ENCODE data around the gene FARP2.
"Not testable (repeated sequence)": the region's sequence is repeated elsewhere in the genome, so short reads cannot be mapped to it uniquely, and the experiment has no call there.

The FARP2 gene

DNA sequence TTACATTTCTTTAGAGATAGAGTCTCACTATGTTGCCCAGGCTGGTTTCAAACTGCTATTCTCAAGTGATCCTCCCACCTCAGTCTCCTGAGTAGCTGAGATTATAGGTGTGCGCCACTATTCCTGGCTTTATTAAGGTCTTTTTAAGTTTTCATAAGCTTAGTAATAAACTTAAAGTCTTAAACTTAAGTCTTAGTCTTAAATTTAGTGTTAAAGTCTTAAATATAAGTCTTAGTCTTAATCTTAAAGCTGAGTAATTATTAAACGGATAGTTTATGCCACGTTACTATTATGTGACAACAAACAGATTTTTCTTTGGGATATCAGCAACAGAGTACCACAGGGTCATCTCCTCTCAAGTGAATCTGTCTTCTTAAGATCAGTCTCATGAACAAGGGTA is 12.6 kb downstream of the FARP2 start:
- DNase-seq: no peak

DNA sequence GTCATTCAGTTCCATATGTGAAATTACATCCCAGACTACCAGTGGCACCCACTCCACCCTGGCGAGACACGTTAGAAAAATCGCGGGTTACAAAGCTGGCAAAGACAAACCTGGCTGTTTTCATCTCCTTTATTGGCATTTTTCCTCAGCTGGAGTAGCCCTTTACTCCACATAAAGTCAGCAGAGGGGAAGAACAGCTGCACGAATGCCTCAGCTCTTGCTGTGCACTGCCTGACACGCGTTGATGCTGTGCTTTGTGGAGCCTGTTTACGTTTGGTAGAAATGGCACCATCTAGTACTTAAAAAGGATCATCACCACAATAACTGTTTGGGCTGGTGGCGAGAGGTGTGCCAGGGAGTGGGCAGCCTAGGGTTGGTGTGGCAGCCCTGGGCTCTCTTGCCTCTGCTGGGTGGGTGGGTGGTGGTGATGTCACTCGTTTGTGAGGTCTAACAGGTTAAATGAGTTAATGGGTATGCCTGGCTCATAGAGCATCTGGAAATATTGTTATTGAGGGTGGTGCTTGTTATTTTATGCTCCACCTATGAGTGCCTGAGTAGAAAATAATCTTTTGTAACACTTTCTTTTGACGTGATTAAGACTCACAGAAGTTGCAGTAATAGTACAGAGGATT is 16.4 kb downstream of the FARP2 start:
- no peak for DNase-seq

DNA sequence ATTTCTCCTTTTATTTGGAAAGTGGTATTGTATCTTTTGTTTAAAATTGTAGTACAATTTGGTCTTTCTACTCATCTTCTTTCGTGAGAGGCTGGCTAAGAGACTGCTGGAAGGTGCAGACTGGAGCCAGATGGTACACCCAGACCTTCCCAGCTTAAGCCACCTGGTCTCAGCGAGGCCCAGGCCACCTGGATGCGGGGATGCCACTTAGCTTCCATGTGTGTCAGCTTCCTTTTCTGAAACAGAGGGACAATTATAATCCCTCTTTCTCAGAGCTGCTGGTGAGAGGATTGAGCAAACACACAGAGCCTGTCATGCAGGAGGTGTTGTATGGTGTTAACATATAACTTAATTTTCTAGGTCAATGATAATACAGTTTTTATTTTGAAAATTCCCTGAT is 17.4 kb downstream of the FARP2 start:
- DNase-seq: no peak

DNA sequence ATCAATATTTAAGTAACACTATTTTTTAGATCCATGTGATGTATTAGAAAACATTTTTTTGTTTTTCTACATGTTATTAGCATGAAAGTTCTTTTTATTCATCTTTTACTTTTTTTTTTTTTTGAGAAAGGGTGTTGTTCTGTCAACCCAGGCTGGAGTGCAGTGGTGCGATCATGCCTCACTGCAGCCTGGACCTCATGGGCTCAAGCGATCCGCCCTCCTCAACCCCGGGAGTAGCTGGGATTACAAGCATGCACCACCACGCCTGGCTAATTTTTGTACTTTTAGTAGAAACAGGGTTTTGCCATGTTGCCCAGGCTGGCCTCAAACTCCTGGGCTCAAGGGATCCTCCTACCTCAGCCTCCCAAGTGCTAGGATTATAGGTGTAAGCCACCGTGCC is 17.8 kb downstream of the FARP2 start:
- not testable (repeated sequence) for DNase-seq

DNA sequence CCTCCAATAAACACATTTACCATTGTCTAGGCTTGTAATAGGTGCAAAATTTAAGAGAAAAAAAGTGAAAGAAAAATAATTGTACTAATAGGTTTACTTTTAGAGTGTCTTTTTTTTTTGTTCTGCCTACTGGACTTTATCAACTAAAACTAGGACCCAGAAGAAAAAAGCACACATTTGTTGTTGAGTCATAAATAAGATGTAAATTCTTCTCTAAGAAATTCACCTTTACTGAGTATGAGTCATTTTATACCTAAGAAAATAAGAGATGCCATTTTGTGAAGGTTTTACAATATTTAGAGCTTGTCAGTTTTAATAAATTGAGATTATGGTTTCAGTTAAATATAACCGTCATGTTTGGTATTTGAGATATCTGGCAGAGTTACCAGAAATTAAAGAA is 19.2 kb downstream of the FARP2 start:
- DNase-seq: no peak

DNA sequence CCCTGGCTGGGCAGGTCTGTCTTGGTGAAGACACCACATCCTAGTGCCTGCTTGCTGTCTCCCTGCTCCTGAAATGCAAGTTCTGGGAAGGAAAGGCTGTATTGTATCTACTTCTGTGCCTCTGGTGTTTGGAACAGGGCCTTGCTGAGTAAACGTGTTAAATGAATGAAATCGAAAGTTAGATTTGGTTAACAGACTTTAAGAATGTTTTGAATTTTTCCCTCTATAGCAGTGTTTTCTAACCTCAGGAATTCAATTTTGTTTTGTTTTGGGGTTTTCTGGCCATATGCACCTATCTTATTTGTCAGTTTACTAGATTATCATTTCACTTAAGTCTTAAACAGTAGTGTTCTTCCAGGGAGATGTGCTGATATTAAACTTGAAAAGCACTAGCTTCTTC is 20.7 kb downstream of the FARP2 start:
- DNase-seq: no peak

DNA sequence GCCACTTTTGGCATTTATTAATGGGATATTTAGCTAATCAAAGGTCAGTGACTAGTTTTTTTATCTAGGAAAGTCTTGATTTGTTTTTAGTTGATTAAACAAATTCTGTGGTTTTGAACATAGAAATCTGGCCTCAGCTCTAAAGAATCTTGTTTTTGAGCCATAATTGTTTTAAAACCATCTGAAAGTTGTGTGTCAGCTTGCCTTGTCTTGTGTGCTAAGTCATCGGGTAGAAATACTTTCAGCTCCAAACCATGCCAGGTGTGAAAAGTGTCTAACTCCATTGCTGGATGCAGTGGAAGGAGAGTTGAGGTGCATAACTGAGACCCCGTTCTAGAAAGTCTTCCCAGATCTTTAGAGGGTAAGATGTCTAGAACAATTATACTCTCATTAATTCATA is 22.7 kb downstream of the FARP2 start:
- DNase-seq: no peak

DNA sequence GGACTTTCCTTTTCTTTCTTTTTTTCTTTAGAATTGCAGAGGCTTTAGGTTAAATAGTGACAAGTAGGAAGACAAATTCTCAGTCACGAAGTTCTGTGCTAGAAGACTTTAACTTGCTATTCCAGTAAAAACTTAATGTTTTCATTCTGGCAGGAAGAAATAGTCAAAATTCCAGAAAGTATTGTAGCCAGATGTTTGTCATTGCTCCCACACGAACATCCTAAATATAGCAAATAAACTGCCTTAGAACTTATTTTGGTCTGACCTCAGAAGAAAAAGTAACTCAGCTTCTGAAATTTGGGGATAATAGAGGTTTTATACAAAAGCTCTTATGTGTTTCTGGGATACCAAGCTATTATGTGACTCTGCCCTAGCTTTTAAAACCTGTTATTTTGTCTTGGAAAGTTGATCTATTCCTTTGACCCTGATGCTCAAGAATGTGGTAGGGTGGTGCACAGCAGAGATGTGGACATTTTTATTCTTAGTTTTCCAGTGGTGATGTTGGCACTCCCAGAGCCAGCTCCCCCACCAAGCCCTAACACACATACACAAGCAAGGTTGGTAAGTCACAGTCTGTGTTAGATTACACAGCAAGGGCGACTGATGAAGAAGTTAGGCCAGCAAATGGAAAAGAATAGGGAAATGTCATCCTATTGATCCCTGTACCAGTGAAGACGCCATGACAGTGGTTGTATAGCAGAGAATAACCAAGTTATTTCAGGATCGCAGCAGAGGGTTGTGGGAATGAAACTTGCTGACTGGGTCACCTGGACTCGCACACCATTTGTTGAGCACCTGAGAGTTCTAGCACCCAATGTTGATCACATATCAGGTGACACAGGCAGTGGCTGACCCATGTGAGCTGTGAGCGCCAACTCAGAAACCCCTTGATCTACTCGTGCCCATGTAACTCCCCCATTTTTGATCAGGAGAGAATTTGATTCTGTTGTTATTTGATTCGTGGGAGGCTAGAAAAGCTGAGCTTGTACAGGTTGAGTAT is 23.7 kb downstream of the FARP2 start:
- DNase-seq: no peak

DNA sequence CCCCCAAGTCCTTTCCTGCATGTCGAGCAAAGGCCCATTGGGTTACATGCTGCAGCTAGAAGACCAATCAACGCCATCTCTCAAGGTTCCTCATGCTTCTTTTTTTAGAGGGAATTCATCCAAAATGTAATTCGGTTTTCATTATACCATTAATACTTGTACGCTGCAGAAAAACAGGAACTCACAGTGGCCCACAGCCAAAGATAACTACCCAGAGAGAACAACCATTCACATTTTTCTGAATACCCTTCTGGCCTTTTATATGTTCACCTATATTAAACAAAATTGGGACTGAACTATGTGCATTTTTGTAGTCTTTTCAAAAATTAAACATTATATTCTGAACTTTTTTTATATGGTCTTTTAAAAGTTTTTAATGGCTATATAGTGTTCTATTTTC is 25.8 kb downstream of the FARP2 start:
- no peak for DNase-seq

DNA sequence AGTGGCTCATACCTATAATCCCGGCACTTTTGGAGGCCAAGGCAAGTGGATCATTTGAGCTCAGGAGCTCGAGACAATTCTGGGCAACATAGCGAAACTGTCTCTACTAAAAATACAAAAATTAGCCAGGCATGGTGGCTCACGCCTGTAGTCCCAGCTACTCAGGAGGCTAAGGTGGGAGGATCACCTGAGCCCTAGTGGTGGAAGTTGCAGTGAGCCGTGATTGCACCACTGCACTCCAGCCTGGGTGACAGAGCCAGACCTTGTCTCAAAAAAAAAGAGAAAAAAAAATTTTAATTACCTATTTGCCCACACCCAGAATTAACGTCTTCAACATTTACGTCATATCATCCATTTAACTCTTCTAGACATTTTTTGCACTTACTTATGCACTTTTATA is 29.4 kb downstream of the FARP2 start:
- DNase-seq: not testable (repeated sequence)

DNA sequence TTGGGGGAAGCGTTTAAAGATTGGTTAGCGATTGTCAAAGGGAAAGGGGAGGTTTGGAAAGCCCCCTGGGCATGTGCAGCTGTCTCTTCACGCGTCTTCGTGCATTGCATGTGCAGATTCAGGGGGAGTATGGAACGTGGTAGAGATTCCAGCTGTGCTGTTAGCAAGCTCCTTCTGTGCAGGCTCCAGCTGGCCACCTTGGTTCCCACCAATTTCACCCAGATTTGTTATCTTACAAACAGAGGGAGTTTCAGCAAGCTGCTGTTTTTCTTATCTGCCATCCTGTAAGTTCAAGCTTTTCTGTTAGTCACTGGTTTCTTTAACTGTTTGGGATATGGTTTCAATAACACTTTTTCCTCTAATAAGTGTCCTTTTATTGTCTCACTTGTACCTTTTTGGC is 30.4 kb downstream of the FARP2 start:
- no peak for DNase-seq

DNA sequence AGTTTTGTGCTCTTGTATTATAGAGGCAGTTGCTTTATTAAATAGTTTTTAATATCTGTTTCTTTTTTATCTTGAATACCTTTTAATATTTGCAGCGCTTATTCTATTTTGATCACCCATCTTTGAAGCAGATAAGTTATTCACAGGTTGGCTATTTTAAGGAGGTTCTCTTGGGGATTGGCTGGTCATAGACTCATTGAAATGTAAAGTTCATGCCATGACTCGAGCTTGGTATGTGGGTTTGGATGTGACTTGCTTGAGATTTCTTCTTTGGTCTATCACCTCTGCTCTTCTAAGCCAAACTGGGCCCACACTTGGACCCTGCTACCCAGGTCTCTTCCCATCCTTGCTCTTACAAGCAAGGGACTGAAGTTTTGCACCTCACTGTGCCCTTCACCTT is 33.6 kb downstream of the FARP2 start:
- DNase-seq: no peak

DNA sequence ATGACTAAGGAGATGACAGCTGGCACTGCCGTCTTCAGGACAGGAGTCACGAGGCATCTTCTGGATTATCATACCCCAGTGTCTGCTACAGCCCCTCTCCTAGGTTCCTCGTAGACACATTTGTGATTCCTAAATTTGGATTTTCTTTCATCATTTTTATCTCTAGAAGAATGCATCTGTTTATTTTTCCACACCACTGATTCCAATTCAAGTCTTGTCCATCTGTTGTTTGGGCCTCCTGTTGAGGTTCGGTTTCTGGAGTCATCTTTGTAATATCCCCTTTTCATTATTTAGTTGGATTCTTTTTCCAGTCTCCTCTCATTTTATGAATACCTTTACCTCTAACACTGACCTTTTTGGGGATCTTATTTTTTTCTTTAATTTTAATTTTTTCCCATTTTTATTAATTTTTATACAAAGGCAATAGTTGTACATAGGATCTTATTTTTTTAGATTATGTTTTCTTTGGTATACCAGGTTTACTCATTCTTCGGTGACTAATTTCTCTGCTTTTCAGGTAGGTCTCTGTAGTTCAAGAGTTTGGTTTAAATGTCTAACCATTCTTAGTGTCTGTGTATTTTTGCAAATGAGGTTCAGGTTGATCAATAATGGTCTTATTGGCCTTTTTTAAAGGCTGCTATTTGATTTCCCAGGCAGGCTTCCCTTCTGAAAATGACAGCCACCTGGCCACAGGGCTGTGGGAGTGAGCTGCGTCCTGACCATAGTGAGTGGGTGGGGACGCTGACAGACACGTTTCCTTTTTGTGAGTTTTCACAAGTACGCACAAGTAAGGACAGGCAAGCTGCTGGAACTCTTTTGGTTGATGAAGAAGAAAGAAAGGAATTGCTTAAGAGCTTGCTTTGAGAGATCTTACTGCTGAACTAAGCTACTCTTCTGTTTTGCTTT is 34.5 kb downstream of the FARP2 start:
- DNase-seq: no peak

DNA sequence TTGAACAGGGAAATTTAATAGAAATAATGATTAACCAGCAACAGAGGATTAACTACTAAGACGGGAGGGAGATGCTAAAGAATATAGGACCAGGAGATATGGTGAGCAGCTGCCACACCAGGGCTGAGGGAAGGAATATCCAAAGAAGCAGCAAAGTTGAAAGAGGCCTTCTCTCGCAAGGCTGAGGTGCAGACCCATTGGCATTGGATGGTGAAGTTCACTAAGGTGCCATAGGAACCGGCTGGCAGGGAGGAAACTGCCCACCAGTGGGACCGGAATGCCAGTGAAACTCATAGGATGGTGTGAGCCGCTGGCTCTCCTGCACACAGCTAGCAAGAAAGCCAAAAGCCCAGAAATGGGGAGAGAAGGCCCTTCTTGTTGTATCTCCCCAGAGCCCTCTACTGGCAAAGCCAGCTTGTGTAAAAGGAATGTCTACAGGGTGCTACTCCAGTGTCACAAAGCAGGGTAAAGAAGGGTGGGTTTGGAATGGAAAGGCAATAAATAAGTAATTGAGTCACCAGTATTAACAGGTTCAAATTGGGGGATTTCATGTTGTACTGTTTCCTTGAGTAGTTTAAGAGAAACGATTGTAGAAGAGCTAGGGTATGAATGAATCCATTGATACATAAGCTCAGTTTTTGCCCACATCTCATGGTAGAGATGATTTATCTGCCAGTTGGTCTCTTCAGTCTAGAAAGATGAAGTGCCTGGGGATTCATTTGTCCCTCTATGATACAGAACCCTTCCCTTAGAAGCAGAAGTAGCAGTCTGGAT is 36.0 kb downstream of the FARP2 start:
- no peak for DNase-seq

DNA sequence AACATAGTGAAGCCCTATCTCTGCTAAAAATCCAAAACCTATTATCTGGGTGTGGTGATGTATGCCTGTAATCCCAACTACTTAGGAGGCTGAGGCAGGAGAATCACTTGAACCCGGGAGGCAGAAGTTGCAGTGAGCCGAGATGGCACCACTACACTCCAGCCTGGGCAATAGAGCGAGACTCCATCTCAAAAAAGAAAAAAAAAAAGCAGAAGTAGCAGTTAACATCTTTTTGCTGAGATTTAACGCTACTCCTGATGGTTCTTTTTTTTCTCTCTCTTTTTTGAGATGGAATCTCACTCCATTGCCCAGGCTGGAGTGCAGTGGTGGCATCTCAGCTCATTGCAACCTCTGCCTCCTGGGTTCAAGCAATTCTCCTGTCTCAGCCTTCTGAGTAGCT is 36.7 kb downstream of the FARP2 start:
- DNase-seq: not testable (repeated sequence)

DNA sequence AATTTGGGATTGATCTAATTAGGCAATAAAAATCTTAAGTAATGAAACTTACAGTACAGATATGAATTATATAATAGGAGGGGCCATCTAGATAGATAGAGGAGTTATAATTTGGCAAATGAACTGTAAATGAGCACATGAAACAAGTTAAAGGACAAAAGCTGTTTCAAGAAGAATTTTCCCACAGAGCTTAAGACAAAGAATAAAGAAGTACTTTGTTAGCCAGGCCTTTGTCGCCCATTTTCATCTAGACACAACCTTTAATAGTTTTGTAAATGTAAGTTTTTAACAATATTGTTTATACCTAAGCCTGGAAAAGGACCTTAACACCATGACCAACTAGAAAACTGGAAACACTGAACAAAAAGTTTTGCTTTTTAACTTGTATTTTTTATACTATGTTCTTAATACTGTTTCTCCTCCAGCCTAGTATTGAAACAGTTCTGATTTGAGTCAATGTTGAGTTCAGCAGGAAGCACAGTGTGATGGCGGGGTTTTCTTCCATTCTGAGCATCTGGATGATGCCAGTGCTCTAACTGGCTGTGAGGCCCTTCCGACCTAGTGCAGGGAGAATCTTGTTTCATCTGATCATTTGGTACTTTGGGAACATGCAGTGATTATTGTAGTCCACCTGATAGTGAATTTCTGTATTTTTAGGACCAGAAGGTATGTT is 37.6 kb downstream of the FARP2 start:
- DNase-seq: no peak

DNA sequence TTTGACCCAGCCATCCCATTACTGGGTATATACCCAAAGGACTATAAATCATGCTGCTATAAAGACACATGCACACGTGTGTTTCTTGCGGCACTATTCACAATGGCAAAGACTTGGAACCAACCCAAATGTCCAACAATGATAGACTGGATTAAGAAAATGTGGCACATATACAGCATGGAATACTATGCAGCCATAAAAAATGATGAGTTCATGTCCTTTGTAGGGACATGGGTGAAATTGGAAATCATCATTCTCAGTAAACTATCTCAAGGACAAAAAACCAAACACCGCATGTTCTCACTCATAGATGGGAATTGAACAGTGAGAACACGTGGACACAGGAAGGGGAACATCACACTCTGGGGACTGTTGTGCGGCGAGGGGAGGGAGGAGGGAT is 40.7 kb downstream of the FARP2 start:
- not testable (repeated sequence) for DNase-seq

DNA sequence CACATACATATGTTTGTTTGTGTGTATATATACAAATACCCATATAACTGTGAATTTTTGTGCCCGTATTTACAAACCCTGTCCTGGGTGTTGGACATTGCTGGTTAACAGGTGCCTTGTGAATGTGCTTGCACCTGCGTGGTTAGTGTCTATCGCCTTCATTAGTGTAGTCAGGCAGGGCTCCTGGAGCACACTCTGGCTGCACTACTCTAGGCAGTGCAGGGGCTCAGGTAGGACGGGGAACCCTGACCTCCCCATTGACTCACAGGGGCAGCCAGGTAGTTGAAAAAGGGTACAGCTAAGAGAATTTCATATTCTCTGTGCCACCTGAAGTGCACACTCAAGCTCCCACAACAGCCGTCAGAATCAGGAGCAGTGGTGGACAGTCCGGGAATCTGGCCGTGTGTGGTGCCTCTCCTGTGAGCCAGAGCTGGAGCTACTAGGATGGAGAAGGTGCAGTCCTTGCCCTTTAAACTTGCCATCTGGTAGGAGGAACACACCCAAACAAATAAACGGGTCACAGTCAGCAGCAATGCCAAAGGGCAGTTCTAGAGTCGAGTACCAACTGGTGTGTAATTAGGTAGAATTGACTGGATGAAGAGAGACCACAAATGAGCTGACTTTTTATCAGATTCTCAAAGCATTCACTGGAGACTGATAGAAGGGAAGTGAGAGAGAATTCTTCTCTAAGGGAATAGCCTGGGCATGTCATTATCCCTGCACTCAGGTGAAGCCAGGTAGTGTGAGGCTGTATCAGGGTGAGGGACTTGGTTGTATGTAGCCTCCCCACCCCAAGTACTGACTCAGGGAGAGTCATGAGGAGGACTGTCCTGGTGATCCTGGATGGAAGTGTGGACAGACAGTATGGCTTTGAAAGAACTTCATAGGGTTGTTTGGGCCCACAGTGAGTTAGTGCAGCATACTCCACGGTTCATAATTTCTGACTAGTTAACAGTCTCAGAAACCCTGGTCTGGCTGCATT is 44.1 kb downstream of the FARP2 start:
- no peak for DNase-seq

DNA sequence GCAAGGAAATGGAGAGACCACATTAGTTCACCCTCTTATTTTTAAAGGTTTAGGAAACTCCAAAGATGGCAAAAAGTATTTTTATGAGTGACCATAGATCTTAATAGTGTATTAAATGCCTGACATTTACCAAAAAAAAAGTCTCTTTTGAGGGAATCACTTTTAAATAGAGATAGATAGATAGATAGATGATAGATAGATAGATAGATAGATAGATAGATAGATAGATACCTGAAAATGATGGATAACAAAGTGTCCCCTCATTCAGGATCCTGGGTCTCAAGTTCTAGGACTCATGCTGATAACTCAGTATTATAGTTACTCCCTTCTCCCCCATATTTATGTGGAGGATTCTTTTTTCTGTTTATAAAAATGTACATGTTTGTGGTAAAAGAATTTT is 52.8 kb downstream of the FARP2 start:
- no peak for DNase-seq

DNA sequence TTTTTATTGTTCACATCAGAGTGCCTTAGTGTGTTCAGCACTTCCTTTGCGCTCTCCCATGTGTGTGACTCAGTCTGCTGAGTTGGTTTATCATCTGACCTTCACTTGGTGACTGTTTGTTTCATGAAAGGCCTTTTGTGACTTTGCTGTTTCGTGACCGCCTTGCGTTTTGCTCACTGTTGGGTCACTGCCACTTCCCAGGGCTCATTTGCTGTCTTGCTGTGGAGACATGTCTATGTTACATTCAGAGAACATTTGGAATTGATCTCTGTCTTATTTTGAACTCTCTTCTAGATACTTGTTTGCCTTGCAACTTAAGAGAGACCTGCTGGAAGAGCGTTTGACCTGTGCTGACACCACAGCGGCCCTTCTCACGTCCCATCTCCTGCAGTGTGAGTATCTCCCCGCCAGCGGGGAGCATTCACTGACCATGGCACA is 54.7 kb downstream of the FARP2 start:
- DNase-seq: no peak

DNA sequence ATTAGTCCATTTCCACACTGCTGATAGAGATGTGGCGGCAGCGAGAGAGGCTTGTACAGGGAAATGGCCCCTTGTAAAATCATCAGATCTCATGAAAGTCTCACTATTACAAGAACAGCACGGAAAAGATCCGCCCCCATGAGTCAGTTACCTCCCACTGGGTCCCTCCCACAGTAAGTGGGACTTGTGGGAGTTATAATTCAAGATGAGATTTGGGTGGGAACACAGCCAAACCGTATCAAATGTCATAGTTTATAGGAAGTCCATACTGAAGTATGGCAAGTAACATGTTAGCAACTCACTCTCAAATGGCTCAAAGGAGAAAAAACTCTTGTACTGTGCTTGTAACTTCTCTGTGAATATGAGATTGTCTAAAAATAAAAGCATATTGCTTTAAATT is 56.1 kb downstream of the FARP2 start:
- no peak for DNase-seq

All from NCI-H748 treated with DMSO at 0.1 percent for 48 hours (cell line).